H1 (cell line): ENCODE results near the gene GASK1B. TPM values are rescaled to one million over a fixed set of nuclear protein-coding genes. Genes with fewer than 3 reads are reported as not detected.

ENCODE experiments used
- BCL11A ChIP-seq, 2 experiments: IDR thresholded peaks; one replicate each; pipeline ENCODE4 v1.6.1; 2011; ENCODE audit warnings: low read depth in 2 of 2, low read length in 2 of 2, mild to moderate bottlenecking in 2 of 2
- RAD21 ChIP-seq, 2 experiments: IDR thresholded peaks in 1 of 2; conservative IDR thresholded peaks in 1 of 2; 2 replicates each; pipeline ENCODE4 v1.6.1; 2011; ENCODE audit warnings: low read depth in 2 of 2, low read length in 2 of 2, improper control_type of control experiment in 1 of 2, inconsistent platforms in 1 of 2, mild to moderate bottlenecking in 1 of 2, moderate library complexity in 1 of 2
- TAF1 ChIP-seq: IDR thresholded peaks from 2 replicates; pipeline ENCODE4 v1.6.1; 2011; ENCODE audit warnings: mild to moderate bottlenecking, low read depth, low read length
- polyA plus RNA-seq, 7 experiments: library from polyadenylated mRNA; depleted of rRNA in 3 of 7; stranded (reverse) in 5 of 7; unstranded in 2 of 7; fragments of >200 nt in 5 of 7; fragments of 200-250 nt in 2 of 7; gene quantifications; 1 replicate in 5 of 7; 2 replicates in 1 of 7; 4 replicates in 1 of 7; pipeline versions ENCODE4 v1.2.1 to v1.2.3, GENCODE V29; 2011 to 2013; ENCODE audit warnings: missing spikeins in 2 of 7, mixed read lengths in 2 of 7
- total RNA-seq: library from RNA; stranded (reverse); fragmentation: NEBNext Ultra II Directional; extraction: Animal tissue kit (Norgen Biotek cat#: 25700); gene quantifications from 2 replicates; pipeline ENCODE4 v1.2.1, GENCODE V29; 2021

The GASK1B gene
- total and polyA plus RNA-seq, 2 of the 8 experiments (the other 6 are each of a cell fraction or from before 2014, with no cell fraction given) = not detected

DNA sequence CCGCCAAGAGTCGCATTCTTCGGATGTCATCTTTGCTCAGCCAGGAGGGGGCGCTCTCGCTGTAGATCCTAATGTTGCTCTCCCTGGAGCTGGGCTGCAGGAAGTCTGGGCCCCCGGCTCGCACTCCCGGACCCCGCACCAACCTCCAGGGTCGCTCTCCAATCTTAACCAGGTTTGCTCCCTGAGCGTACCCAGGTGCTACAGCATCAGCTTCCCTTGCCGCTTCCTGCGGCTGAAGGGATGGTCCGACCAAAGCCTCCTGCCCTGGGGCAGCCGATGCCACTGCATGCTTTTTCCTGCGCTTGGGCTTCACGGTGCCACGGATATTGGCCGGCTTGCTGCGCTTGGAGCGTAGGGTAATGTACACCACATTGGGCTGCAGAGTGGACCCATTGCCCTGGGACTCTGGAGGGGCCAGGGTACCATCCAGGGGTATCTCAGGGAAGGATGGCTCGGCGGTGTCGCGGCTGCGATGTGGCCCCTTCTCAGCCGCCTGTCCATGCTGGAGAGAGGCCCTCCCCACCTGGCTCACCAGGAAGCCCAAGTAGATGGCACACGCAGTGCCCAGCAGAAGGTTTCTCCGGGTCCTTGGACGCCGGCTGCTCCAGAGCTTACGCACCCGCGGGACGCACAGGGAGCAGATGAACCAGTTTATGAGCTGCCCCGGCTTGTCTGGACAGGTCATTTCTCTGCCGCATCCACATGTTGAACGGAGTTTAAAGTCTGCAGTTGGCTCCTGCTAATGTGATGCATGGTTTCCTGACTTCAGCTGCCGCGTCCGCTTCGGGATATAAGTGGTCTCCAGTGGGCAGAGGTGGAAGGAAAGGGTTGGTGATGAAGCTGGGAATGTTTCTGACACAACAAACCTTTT is 1.9 kb downstream of the GASK1B start (continued):
- TF ChIP-seq TAF1 = no peak
- TF ChIP-seq BCL11A (IDR thresholded peaks at IDR 0.05; ENCODE audit: low read depth in 2 of 2, low read length in 2 of 2) = no peak
- TF ChIP-seq RAD21 (IDR thresholded peaks at IDR 0.05 in 1 of 2, conservative IDR thresholded peaks at IDR 0.05 in 1 of 2; ENCODE audit: low read depth in 2 of 2, low read length in 2 of 2) = peak; percentile 39 to 54; a peak in 3 of 4 replicates
